Left colon (tissue), 2 donors: ENCODE results near the gene CLGN. TPM values are rescaled to one million over a fixed set of nuclear protein-coding genes. Genes with fewer than 3 reads are reported as not detected.
"Not testable (repeated sequence)": the region's sequence is repeated elsewhere in the genome, so short reads cannot be mapped to it uniquely, and the experiment has no call there.

Source experiments
- ATAC-seq: fragments of 200-7000 bp; cut with Tn5 transposase; one replicate; pipeline ENCODE4 v1.9.1; 2020; ENCODE audit warnings: mild to moderate bottlenecking, moderate library complexity
- DNase-seq, 2 donors: peaks; one replicate each; pipeline ENCODE4 v3.0.0-alpha.2; 2020
- intact Hi-C, 2 donors: fragments of 100-400 bp; cut with DNase I in 1 of 2; cut with micrococcal nuclease in 1 of 2; formaldehyde crosslinking; loops; one replicate each; pipeline versions ENCODE4 v1.11.2 to v1.14.0; 2022; cut with DNase I, micrococcal nuclease
- long read RNA-seq: library from polyadenylated mRNA; unstranded; transcript quantifications from one replicate; pipeline ENCODE4 v2.0.0, GENCODE V29; 2021
- total RNA-seq, 2 donors: library from RNA; stranded (reverse); fragmentation: NEBNext Ultra II Directional; extraction: Animal tissue kit (Norgen Biotek cat#: 25700); gene quantifications; one replicate each; pipeline ENCODE4 v1.2.1, GENCODE V29; 2021
- donor health status: DM: no; HTN: no; CAD: no.
- donor health status: DM: yes; HTN: yes; CAD: no.

Gene CLGN, protein sequence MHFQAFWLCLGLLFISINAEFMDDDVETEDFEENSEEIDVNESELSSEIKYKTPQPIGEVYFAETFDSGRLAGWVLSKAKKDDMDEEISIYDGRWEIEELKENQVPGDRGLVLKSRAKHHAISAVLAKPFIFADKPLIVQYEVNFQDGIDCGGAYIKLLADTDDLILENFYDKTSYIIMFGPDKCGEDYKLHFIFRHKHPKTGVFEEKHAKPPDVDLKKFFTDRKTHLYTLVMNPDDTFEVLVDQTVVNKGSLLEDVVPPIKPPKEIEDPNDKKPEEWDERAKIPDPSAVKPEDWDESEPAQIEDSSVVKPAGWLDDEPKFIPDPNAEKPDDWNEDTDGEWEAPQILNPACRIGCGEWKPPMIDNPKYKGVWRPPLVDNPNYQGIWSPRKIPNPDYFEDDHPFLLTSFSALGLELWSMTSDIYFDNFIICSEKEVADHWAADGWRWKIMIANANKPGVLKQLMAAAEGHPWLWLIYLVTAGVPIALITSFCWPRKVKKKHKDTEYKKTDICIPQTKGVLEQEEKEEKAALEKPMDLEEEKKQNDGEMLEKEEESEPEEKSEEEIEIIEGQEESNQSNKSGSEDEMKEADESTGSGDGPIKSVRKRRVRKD
- 1 to 10 TPM in 1 of 2 donors, under 1 TPM in 1; 0.37 to 1.1 TPM for total RNA-seq
- long read RNA-seq, partial matches to known transcripts: 0 of 1 reads
- long read RNA-seq, other reads (novel, unspliced or antisense): 0 of 1 reads

DNA sequence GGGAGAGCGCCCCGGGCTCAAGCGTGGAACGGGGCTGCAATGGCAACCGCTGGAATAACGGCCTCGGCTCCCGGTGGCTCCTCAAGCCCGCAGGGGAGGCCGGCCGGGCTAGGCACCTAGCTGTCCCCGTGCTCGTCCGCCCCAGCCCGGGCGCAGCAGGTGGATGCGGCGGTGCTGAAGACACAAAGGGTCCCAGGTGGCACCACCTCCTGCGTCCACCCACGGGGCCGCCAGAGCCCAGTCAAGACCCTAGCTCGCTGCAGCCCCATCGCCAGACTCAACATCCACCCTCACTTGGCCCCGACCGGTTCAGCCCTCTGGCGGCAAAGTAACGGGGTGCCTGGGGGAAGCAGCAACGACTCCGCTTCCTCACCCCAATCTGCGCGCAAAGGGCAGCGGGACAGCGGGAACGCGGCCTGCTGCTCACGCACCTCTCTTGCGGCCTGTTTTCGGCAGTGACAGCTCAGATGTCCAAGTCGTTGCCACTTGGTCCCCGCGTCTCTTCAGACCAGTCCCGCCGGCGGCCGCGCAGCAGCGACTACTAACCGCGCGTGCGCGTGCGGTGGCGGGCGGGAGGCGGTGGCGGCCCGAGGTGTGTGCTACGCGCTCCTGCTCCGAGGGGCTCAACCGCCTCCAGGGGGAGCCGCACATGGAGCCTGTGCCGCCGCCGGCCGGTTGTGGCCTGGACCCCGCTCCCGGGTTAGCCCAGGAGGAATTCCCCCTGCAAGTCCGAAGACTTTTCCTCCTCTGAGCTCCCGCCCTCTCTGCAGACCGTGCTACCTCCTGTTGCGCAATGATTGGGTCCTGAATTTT lies at the start of gene CLGN:
CLGN (minus strand) TSS at position 543 of the 813 bp plus-strand sequence. CDS start 14,570 bp downstream, outside the sequence.
- intact Hi-C loops: no loop called here
- DNase-seq (peak; percentile 48 to 70), ATAC-seq (peak; percentile 90)

DNA sequence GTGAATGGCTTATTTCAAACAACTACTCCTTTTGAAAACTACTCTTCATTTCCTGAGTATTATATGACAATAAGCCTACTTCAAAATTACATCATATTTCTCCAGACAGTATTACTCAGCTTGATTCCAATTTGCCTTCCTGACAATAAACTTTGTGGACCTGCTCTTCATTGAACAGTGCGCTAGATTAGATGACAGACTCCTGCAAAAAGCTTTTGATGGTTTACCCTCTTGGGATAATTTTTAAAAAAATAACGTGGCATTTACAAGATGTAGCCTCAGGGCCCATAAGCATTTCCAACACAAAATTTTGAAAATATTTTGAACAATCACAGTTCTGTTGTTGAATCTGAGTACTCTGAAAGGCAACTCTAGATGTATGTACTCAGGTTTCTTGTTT lies 44.7 kb upstream of the CLGN start:
- ATAC-seq: no peak

DNA sequence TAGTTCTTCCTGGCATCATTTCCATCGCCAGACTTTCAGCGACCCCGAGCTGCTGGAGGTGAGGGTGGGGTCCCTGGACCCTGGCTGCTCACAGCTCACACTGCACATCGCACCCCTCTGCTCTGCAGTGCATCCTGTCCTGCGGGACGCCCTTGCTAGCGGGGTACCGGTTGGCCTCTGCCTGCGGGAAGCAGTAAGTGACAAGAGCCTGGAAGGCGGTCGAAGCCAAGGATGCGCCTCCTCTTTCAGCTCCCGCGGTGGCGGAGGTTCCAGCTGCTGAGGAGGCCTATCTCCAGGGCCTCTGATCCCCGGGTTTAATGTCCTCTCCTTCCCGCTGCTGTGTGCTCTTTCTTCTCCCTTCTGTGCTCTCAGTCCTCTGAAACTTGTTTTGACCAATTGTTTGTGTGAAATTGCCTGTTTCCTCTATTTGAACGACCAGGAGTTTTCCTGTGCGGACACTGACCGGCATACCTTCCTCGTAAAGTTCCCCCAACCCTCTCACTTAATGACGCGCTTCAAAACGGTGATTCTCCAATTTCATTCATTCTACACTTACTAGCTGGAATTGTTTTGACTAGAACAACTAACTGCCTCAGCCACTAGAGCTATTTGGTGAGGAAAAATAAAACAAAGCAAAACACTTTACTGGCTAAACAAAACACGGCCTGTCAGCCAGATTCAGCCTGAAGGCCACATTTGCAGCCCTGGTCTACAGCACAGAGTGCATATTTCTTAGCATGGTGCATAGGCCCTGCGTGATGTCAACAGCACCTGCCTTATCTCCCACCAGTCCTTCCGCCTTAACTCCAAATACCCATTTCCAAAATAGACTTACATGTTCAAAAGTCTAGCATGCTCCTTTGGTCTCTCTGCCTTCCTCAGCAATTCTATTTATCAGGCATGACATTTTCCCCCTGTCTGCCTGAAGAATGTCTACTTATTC lies 42.6 kb upstream of the CLGN start:
- DNase-seq: no peak
- intact Hi-C loops: no loop called here

More for the DNA sequence above, 44.7 kb upstream of the CLGN start:
- intact Hi-C loops: no loop called here
- no peak for DNase-seq

GRCh38 chr4:140466146-140466545 lies 38.7 kb upstream of the CLGN start:
- intact Hi-C loops: no loop called here
- ATAC-seq: no peak
- no peak for DNase-seq

More for the DNA sequence above, 42.6 kb upstream of the CLGN start:
- ATAC-seq: no peak

DNA sequence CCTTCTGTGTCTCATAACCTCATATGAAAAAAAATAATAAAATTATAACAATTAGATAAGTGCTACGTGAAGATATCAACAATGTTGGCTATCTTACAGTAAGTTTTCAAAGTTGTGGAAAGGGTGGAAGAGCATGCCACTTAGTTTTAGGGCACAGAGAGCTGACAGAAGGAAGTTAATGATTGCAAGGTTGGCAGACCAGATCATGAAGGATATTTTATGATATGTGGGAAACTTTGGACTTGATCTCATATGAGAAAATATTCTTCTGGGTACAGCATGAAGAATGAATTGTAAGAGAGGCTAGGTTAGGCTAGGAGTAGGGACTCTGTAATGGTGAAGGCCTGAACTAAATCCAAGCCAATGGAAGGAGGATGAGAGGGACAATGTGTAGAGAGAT lies 36.2 kb upstream of the CLGN start:
- ATAC-seq: peak; percentile 97
- DNase-seq: no peak
- intact Hi-C loops: no loop called here

DNA sequence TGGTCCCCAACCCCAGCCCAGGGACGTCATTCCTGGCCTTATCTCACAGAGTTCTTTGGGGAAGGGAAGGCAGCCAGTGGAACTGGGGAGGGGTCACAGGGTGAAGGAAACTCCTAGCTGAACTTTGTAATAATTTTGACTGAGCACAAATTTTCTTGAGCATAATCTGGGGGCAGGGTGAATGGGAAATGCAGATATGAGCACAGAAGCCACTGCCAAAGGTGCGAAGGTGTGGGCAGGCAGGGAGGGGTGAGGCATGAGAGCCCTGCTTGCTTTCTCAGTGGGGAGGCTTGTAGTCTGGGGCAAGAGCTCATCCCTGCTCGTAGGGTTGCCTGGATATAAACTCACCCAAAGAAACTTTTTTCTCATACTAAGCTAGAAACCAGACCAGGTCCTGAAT lies 35.7 kb upstream of the CLGN start:
- DNase-seq (peak in 1 of 2 donors; percentile 23), ATAC-seq (peak; percentile 78)
- intact Hi-C loops: no loop called here

DNA sequence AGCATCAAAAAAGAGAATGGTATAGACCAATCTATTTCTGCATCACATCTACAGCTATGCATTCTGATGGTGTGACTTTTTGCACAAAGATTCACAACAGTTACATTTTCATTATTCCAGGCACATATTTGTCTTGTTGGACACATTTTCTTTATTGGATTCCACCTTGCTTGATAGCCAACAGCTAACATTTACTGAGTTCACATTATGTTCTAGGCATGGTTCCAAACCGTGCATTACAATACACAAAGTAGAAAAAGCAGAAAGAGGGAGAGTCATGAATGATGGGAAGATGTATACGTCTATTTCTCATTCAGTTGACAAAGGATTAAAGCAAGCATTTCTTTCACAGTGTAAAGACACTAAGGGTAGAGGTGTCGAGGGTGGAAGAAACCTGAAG lies 22.9 kb upstream of the CLGN start:
- intact Hi-C loops: no loop called here
- ATAC-seq (no peak), DNase-seq (no peak)

DNA sequence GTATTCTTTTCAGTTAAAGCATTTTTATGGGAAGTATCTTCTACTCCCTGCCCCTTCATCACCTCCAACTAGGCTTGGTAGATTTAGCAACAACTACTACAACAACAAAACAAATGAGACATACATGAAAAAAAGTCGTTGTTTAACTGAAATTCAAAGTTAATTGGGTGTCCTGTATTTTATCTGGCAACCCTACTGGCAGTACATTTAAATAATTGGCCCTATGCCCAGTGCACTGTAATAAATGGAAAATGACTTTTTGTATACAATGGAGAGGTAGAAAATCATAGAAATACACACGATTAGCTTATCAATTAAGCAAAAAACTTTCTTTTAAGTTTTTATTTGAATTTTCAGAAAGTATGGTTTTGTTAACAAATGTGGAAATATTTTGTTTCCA lies 21.4 kb upstream of the CLGN start:
- intact Hi-C loops: no loop called here
- ATAC-seq: no peak
- no peak for DNase-seq

DNA sequence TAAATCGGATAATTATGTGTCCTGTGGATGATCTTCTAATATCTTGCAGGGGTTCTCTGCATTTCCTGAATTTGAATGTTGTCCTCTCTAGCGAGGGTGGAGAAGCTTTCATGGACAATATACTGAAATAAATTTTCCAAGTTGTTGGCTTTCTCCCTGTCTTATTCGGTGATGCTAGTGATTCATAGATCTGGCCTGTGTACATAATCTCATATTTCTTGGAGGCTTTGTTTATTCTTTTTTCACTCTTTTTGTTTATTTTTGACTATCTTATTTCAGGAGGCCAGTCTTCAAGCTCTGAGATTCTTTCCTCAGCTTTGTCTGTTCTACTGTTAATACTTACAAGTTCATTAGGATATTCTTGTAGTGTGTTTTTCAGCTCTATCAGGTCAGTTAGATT lies 20.7 kb upstream of the CLGN start:
- ATAC-seq (no peak), DNase-seq (no peak)
- intact Hi-C loops: no loop called here

DNA sequence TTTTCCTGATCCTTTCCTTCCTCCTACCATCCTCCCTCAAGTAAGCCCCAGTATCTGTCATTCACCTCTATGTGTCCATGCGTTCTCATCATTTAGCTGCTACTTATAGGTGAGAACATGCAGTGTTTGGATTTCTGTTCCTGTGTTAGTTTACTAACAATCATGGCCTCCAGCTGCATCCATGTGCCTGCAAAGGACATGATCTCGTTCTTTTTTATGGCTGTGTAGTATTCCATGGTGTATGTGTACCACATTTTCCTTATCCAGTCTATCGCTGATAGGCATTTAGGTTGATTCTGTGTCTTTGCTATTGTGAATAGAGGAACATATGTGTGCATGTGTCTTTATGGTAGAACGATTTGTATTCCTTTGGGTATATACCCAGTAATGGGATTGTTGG lies 16.9 kb upstream of the CLGN start:
- ATAC-seq, DNase-seq, intact Hi-C loops: not testable (repeated sequence)

DNA sequence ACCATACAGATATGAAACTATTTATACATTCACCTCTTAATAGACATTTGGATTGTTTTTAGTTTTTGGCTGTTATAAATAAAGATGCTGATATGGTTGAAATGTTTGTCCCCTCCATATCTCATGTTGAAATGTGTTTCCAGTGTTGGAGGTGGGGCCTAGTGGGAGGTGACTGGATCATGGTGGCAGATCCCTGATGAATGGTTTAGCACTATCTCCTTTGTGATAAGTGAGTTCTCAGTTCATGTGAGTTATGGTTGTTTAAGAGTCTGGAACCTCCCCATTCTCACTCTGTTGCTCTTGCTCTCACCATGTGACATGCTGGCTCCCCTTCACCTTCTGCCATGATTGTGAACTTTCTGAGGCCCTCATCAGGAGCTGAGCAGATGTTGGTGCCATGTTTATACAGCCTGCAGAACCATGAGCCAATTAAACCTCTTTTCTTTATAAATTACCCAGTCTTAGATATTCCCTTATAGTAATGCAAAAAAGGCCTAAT lies 12.2 kb upstream of the CLGN start:
- no peak for DNase-seq
- ATAC-seq: no peak
- intact Hi-C loops: loop anchor here in 1 of 2 donors (10.0 kb wide), 1 partner anchor 215 kb away; no protein-coding TSS in a partner anchor

DNA sequence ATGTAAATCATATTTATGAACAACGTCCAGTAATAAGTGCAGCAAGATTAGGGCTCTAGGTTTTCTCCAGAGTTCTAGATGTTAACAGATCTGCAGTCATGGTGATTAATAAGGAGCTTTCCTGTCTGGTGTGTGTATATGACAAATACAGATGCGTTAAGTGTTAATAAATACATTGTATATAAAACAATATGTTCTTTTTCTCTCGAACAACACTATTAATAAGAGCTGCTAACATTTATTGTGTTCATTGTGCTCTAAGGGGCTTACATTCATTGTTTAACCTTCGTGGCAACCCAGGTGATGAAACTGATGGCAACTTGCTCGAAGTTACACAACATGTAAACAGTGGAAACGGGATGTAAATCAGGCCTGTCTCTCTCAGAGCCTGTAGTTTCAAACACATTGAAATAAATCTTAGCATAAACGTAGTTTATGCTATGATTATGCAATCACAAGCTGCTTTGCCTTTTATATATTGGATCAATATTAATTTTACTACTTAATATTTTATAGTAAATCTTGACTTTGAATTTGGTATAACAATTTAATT lies 547 bp upstream of the CLGN start:
- intact Hi-C loops: no loop called here
- no peak for ATAC-seq
- DNase-seq: no peak

- ATAC-seq: no peak
- intact Hi-C loops: no loop called here
- DNase-seq: no peak
Observed at GRCh38 chr4:140426610-140427105, 790 bp downstream of the CLGN start.

- ATAC-seq (no peak), DNase-seq (no peak)
- intact Hi-C loops: no loop called here
Observed at GRCh38 chr4:140423106-140423505, 4.3 kb downstream of the CLGN start.

- DNase-seq, ATAC-seq, intact Hi-C loops: not testable (repeated sequence)
Observed at GRCh38 chr4:140413130-140413969, 14.1 kb downstream of the CLGN start.

DNA sequence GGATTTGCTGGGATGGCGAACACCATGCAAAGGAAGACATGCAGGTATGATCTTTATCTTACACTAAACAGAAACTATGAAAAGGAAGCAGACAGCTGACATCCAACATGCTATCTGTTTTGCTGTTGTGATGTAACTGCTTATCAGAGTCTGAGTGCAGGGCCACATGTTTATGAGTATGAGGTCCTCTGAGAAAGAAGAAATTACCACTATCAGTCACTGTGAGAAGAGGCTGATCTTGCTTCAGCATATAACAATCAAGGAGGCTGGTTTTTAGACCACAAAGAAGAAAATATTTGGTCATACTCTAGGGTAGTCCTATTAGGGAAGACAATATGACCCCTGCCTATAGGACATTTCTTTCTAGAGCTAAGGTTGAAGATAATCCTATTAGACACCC lies 18.5 kb downstream of the CLGN start:
- ATAC-seq (no peak), DNase-seq (no peak)
- intact Hi-C loops: no loop called here

DNA sequence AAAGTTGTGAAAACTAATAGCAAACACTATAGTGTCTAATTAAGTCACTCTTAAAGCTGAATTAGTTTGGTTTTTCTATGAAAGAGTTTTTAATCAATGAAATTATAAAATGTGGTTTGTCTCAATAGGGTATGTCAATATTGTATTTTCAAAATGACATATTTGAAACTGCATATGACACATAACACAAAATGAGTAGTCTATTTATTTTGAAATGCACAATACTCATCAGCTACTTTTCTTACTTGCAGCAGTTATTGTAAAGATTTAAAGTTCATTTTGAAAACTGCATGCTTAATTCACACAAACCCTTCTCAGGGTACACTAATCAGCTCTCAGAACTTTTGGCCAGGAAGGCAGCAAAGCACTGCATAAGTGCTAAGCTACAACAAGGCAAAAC lies 21.2 kb downstream of the CLGN start:
- DNase-seq (no peak), ATAC-seq (no peak)
- intact Hi-C loops: no loop called here
